Activated B cell treated with CpG ODN at 0.5 μM for 24 hours (primary cell): ENCODE data around the gene HDAC9. TPM values are rescaled to one million over a fixed set of nuclear protein-coding genes. Genes with fewer than 3 reads are reported as not detected.

Source experiments
- ATAC-seq: fragments of 200-7000 bp; cut with Tn5 transposase; one replicate; pipeline ENCODE4 v1.10.0; 2021; ENCODE audit warnings: low read depth, mild to moderate bottlenecking, moderate library complexity
- CTCF ChIA-PET: fragments of 350-600 bp; sonication (Branson Sonifier 250); formaldehyde crosslinking; loops from one replicate; lab custom pipeline; 2021; ENCODE audit warnings: antibody characterized with exemption; lab: Charles Lee
- POLR2A ChIA-PET: fragments of 350-600 bp; sonication (Branson Sonifier 250); formaldehyde crosslinking; loops from one replicate; lab custom pipeline; 2021; ENCODE audit warnings: antibody characterized with exemption; lab: Charles Lee
- DNase-seq: peaks from one replicate; pipeline ENCODE4 v3.0.0; 2022
- H3K27ac Mint-ChIP-seq: one replicate; pipeline ENCODE4 v1.8.0; 2020; ENCODE audit warnings: mixed read lengths
- H3K27me3 Mint-ChIP-seq: one replicate; pipeline ENCODE4 v1.8.0; 2021; ENCODE audit warnings: mixed read lengths
- H3K36me3 Mint-ChIP-seq: one replicate; pipeline ENCODE4 v1.8.0; 2021; ENCODE audit warnings: low read depth, mixed read lengths
- H3K4me1 Mint-ChIP-seq: one replicate; pipeline ENCODE4 v1.8.0; 2021; ENCODE audit warnings: mixed read lengths
- H3K4me3 Mint-ChIP-seq: one replicate; pipeline ENCODE4 v1.8.0; 2020; ENCODE audit warnings: mild to moderate bottlenecking, mixed read lengths
- H3K9me3 Mint-ChIP-seq: one replicate; pipeline ENCODE4 v1.8.0; 2020; ENCODE audit warnings: mixed read lengths
- intact Hi-C: fragments of 100-400 bp; cut with micrococcal nuclease; formaldehyde crosslinking; loops from one replicate; pipeline ENCODE4 v1.15.1; 2024
- total RNA-seq: library from RNA; stranded (reverse); gene quantifications from 2 replicates; pipeline ENCODE4 v1.2.3, GENCODE V29; 2022
- TF ChIP-seq, protein P1 (sequence below): fragments of 200-600 bp; IDR thresholded peaks from one replicate; pipeline ENCODE4 v1.8.0; 2022; ENCODE audit warnings: antibody characterized with exemption, mild to moderate bottlenecking

HDAC9 gene
- total RNA-seq, 1 donor from 2014 or later = 149 TPM

DNA sequence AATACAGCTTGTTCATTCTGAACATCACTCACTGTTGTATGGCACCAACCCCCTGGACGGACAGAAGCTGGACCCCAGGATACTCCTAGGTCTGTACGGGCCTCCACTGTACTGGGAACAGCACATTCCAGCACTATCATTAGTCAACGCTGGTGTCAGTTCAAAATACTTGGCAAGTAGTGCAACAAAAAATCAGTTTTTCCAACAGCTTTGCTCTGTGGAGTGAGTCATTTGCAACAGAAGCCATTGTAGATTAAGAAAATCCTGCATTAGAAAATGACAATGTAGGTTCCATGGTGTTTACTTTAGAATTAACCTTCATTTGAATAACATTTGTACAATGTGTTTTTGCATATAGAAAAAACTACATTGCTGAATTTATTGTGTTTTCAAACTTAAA lies 266.6 kb downstream of the HDAC9 start:
- Mint-ChIP-seq H3K4me3 (no peak overlapping the region), H3K36me3 (peaks cover 2% of the 10 kb centered on the region), H3K27ac (no peak overlapping the region), H3K9me3 (no peaks in the 10 kb centered on the region), H3K27me3 (no peaks in the 10 kb centered on the region), H3K4me1 (no peaks in the 10 kb centered on the region)
- POLR2A ChIA-PET = no interaction called here
- CTCF ChIA-PET = no interaction called here
- ATAC-seq = no peak
- intact Hi-C loops = no loop called here
- DNase-seq = no peak
- TF ChIP-seq, protein P1, sequence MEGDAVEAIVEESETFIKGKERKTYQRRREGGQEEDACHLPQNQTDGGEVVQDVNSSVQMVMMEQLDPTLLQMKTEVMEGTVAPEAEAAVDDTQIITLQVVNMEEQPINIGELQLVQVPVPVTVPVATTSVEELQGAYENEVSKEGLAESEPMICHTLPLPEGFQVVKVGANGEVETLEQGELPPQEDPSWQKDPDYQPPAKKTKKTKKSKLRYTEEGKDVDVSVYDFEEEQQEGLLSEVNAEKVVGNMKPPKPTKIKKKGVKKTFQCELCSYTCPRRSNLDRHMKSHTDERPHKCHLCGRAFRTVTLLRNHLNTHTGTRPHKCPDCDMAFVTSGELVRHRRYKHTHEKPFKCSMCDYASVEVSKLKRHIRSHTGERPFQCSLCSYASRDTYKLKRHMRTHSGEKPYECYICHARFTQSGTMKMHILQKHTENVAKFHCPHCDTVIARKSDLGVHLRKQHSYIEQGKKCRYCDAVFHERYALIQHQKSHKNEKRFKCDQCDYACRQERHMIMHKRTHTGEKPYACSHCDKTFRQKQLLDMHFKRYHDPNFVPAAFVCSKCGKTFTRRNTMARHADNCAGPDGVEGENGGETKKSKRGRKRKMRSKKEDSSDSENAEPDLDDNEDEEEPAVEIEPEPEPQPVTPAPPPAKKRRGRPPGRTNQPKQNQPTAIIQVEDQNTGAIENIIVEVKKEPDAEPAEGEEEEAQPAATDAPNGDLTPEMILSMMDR = no peak

DNA sequence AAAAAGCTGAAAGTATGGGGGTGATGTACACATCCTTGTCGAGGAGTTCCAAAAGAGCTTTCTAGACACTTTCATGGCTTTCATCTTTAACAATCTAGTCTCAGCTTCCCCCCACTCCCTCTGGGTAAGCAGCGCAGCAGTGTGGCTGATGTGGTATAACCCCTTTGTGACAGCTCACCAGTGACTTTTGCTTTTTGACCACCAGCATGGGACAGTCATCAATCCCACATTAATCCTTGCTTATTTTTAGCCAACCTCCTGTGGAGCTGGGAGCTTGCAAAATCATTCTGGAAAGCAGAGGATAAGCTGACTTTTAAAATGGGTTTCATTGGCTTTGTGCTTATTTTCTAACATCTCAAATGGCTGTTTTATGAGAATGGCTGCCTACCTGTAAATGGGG lies 272.7 kb downstream of the HDAC9 start:
- intact Hi-C loops = no loop called here
- Mint-ChIP-seq H3K9me3 (no peaks in the 10 kb centered on the region), H3K4me3 (no peak overlapping the region), H3K36me3 (peaks cover 12% of the 10 kb centered on the region), H3K27me3 (no peaks in the 10 kb centered on the region), H3K27ac (no peak overlapping the region), H3K4me1 (no peaks in the 10 kb centered on the region)
- TF ChIP-seq, protein P1 = no peak
- ATAC-seq (no peak), DNase-seq (no peak)
- ChIA-PET CTCF (no interaction called here), POLR2A (no interaction called here)

DNA sequence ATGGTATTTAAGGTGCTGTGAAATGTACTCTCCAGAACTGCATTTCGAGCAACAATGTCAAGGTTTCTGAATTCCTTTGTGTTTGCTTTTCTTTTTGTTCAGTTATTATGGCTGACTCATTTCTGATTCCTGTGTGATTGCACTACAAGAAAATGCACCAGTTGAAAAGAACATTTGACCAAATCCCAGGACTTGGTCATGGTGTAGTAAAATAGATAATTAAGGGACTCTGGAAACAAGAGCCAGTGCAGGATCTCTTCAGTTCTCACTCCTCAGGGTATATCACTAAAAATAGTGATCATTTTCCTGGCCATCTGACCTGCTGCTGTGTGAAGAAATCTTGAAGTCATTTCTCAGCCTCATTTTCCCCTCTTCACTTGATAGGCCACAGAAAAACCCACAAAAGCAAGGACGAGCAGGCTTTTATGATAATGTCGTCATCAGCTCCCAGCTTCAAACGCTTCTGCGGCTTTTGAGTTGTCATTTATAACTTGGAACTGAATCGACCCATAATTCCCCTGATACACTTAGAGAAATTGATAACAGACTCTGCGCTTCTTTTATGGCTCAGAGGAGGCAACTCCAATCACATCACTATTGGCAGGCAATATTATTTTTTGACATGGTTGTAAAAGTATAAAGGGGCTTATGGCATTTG lies 274.7 kb downstream of the HDAC9 start:
- DNase-seq (no peak), ATAC-seq (no peak)
- TF ChIP-seq, protein P1 = no peak
- intact Hi-C loops = no loop called here
- Mint-ChIP-seq H3K27ac (no peak overlapping the region), H3K36me3 (peaks cover 12% of the 10 kb centered on the region), H3K9me3 (no peaks in the 10 kb centered on the region), H3K4me3 (no peak overlapping the region), H3K4me1 (no peaks in the 10 kb centered on the region), H3K27me3 (no peaks in the 10 kb centered on the region)
- ChIA-PET POLR2A (no interaction called here), CTCF (no interaction called here)

DNA sequence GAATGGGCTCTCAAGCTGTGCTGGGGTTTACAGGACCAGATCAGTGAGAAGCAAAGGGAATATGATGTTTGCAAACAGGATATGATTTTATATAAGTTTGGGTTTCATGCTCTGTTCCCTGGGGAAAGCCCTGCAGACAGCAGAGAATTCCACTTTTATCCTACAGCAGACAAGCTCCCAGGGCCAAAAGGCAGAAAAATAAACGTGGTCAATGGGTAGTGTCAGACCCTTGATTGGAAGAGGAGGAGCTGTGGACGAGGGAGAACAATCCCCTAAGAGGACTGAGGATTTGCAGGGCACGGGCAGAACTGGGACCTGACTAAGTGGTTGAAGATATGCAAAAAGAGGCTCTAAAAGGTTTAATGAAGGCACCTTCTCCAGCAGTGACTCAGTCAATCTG lies 275.3 kb downstream of the HDAC9 start:
- CTCF ChIA-PET = no interaction called here
- no peaks in the 10 kb centered on the region for H3K4me1 Mint-ChIP-seq
- no peak overlapping the region for H3K27ac Mint-ChIP-seq
- intact Hi-C loops = no loop called here
- TF ChIP-seq, protein P1 = no peak
- POLR2A ChIA-PET = no interaction called here
- peaks cover 12% of the 10 kb centered on the region for H3K36me3 Mint-ChIP-seq
- H3K9me3 Mint-ChIP-seq = no peaks in the 10 kb centered on the region
- H3K27me3 Mint-ChIP-seq = no peaks in the 10 kb centered on the region
- no peak for DNase-seq
- H3K4me3 Mint-ChIP-seq = no peak overlapping the region
- no peak for ATAC-seq

DNA sequence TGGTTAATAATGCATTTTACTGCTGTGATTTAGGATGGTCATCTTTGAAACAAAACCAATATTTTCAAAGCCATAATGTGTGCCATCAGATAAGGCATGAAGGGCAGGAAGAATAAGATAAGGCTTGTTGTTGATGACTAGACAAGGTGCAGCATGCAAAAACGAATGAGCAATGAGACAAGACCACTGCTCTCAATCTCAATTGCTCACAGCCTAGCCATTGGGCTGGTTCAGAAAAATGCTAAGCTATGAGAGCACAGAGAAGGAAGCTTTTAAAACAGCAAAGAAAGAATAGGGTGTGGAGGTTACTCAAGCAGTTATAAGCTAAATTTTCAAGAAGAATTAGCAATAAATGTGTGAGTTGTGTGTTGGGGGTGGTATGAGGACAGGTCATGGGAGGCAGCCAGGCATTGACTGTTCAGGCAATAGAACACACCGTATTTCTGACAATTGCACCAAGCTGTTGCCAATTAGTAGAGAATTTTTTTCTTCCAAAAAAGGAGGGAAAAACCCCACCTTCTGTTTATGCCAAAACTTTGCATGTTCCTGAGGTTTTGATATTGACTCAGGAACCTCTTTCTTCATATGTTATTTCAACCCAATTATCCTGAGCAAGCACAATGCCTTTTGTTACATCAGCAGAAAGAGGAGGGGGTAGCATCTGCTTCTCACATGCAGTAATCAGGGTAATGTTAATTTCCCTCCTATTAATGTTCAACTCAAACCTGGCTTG lies 276.5 kb downstream of the HDAC9 start:
- H3K27ac Mint-ChIP-seq = no peak overlapping the region
- TF ChIP-seq, protein P1 = no peak
- no peaks in the 10 kb centered on the region for H3K9me3 Mint-ChIP-seq
- intact Hi-C loops = no loop called here
- peaks cover 12% of the 10 kb centered on the region for H3K36me3 Mint-ChIP-seq
- ChIA-PET POLR2A (no interaction called here), CTCF (interaction anchor here (0.8 kb wide), 1 partner anchor 420 kb away, joined by 3 read pairs; no protein-coding TSS in a partner anchor)
- no peak overlapping the region for H3K4me3 Mint-ChIP-seq
- DNase-seq (no peak), ATAC-seq (no peak)
- H3K27me3 Mint-ChIP-seq = no peaks in the 10 kb centered on the region
- no peaks in the 10 kb centered on the region for H3K4me1 Mint-ChIP-seq
